ENCODE measurements around the gene RNGTT.

RNGTT gene

GRCh38 chr6:88880021-88880420 lies 83.4 kb downstream of the RNGTT start:
- DNase-seq (ENCODE audit: low spot score), result no peak
- no peak for TF ChIP-seq CTCF (IDR thresholded peaks at IDR 0.05; ENCODE audit: borderline replicate concordance, control extremely low read depth, extremely low read depth, insufficient read depth, missing control alignments)
- in situ Hi-C loops (cut with MboI; ENCODE audit: low sequenced_read_pairs, unreplicated experiment), result no loop called here

DNA sequence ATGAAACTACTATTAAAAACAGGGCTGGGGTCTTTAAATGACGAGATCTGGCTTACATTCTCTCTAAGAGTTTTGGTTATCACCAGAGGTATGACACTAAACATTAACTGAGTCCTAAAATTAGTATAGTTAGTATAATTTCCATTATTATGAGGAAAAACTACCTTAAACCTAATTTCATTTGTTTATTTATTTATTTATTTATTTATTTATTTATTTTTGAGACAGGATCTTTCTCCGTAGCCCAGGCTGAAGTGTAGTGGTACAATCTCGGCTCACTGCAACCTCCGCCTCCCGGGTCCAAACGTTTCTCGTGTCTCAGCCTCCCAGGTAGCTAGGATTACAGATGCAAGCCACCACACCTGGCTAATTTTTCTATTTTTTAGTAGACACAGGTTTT lies 85.5 kb downstream of the RNGTT start:
- DNase-seq (ENCODE audit: low spot score), result no peak
- TF ChIP-seq CTCF (IDR thresholded peaks at IDR 0.05; ENCODE audit: borderline replicate concordance, control extremely low read depth, extremely low read depth, insufficient read depth, missing control alignments), result no peak
- in situ Hi-C loops (cut with MboI; ENCODE audit: low sequenced_read_pairs, unreplicated experiment), result loop anchor here (10.0 kb wide), 1 partner anchor 943 kb away; no protein-coding TSS in a partner anchor

DNA sequence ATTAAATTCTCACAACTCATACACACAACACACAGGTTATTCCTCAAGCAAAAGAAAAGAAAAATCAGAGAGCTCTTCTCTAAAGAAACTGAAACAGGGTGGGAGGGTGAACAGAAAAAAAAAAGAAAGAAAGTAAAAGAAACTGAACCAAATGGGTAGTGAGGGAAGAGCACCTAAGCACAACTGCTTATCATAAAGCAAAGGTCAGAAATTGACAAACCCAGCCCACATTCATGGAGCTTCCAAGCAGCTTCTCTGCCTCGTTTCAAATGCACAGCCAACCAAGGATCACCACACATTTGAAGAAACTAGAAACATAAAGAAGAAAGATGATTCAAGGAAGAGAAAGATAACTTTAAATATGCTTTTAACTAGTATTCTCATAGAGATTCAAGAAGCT lies 90.5 kb downstream of the RNGTT start:
- no peak for DNase-seq (ENCODE audit: low spot score)
- in situ Hi-C loops (cut with MboI; ENCODE audit: low sequenced_read_pairs, unreplicated experiment), result loop anchor here (10.0 to 25.0 kb wide), 2 partner anchors 938 to 1486 kb away; no protein-coding TSS in a partner anchor
- no peak for TF ChIP-seq CTCF (IDR thresholded peaks at IDR 0.05; ENCODE audit: borderline replicate concordance, control extremely low read depth, extremely low read depth, insufficient read depth, missing control alignments)

GRCh38 chr6:88871498-88871897 lies 91.9 kb downstream of the RNGTT start:
- in situ Hi-C loops (cut with MboI; ENCODE audit: low sequenced_read_pairs, unreplicated experiment), result loop anchor here (10.0 to 25.0 kb wide), 2 partner anchors 937 to 1484 kb away; no protein-coding TSS in a partner anchor
- no peak for DNase-seq (ENCODE audit: low spot score)
- TF ChIP-seq CTCF (IDR thresholded peaks at IDR 0.05; ENCODE audit: borderline replicate concordance, control extremely low read depth, extremely low read depth, insufficient read depth, missing control alignments), result no peak

GRCh38 chr6:88870717-88871330 lies 92.6 kb downstream of the RNGTT start:
- in situ Hi-C loops (cut with MboI; ENCODE audit: low sequenced_read_pairs, unreplicated experiment), result loop anchor here (10.0 to 25.0 kb wide), 2 partner anchors 936 to 1484 kb away; no protein-coding TSS in a partner anchor
- DNase-seq (ENCODE audit: low spot score), result peak; percentile 16
- peak; percentile 51 for TF ChIP-seq CTCF (IDR thresholded peaks at IDR 0.05; ENCODE audit: borderline replicate concordance, control extremely low read depth, extremely low read depth, insufficient read depth, missing control alignments)

DNA sequence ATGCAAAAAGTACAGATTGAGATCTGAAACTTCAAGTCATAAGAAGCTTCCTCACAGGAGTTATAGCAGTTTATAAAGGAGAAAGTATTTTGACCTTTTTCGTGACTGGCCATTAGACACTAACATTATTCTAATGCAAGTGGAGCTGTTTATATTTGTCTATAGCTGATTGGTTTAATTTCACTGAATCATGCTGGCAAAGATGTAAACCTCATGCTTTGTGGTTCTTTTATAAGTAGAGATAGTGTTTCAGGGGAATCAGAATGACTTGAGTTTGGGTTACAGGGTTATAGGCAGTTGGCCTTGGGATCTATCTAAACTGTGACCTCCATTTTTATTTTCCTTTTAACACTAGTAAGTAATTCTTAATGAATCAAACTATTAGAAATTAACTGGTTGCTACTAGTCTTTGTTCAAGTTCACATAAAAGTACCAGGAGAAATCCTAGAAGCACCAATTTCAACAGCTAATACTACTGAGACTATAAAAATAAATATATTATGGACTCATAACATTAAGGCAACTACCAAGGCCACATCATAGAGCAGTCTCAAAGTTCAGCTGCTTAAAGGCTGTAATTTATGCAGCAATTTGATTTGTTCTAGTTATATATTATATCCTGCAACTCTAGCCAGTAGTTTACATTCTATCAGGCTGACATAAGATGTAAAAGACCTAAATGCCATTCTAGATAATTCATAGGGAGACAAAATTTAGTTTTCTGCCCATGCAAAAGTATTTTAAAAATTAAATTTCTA lies 94.0 kb downstream of the RNGTT start:
- no peak for DNase-seq (ENCODE audit: low spot score)
- in situ Hi-C loops (cut with MboI; ENCODE audit: low sequenced_read_pairs, unreplicated experiment), result loop anchor here (10.0 to 25.0 kb wide), 2 partner anchors 935 to 1482 kb away; no protein-coding TSS in a partner anchor
- TF ChIP-seq CTCF (IDR thresholded peaks at IDR 0.05; ENCODE audit: borderline replicate concordance, control extremely low read depth, extremely low read depth, insufficient read depth, missing control alignments), result no peak

All from GM13976 (cell line).